Left ventricle myocardium inferior (tissue), 1 donor: Measurements from ENCODE around the gene PNISR. TPM values are rescaled to one million over a fixed set of nuclear protein-coding genes. Genes with fewer than 3 reads are reported as not detected.

Source experiments
- DNase-seq: peaks from one replicate; pipeline ENCODE4 v3.0.0-alpha.2; 2020
- H3K27ac ChIP-seq: fragments of 200-600 bp; replicated peaks from 2 replicates; pipeline ENCODE4 v1.8.0; 2021
- H3K27me3 ChIP-seq: fragments of 200-600 bp; 2 replicates; pipeline ENCODE4 v1.8.0; 2021; ENCODE audit warnings: low read depth
- H3K36me3 ChIP-seq: fragments of 200-600 bp; 2 replicates; pipeline ENCODE4 v1.8.0; 2021
- H3K4me1 ChIP-seq: fragments of 200-600 bp; 2 replicates; pipeline ENCODE4 v1.8.0; 2021
- H3K4me3 ChIP-seq: fragments of 200-600 bp; 2 replicates; pipeline ENCODE4 v1.8.0; 2021; ENCODE audit warnings: mild to moderate bottlenecking, moderate library complexity
- H3K9me3 ChIP-seq: fragments of 200-600 bp; replicated peaks from 2 replicates; pipeline ENCODE4 v1.8.0; 2021
- intact Hi-C: fragments of 100-400 bp; cut with micrococcal nuclease; formaldehyde crosslinking; loops from one replicate; pipeline ENCODE4 v1.11.0; 2022
- total RNA-seq: library from RNA; stranded (reverse); fragmentation: NEBNext Ultra II Directional; extraction: Animal tissue kit (Norgen Biotek cat#: 25700); gene quantifications from one replicate; pipeline ENCODE4 v1.2.1, GENCODE V29; 2021
- TF ChIP-seq, protein P1 (sequence below): fragments of 200-600 bp; IDR thresholded peaks from 2 replicates; pipeline ENCODE4 v1.8.0; 2021; ENCODE audit warnings: antibody characterized with exemption, mild to moderate bottlenecking, borderline replicate concordance
- donor health status: DM: no; HTN: yes; CAD: no; lungs with severe emphysema.

The PNISR gene
- total RNA-seq, 1 donor from 2014 or later, result 52.0 TPM

DNA sequence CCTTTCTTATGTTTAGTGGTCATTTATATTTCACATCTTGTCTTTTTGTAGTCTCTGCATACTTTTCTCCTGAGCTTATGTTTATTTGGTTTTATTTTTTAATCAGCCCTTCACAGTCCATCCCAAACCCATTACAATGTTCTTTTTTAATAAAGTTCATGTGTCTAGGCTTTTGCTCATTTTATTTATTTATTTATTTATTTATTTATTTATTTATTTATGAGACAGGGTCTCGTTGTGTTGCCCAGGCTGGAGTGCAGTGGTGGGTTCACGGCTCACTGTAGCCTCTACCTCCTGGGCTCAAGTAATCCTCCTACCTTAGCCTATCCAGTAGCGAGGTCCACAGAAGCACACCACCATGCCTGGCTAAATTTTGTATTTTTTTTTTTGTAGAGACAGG, 34.2 kb downstream of the PNISR start:
- intact Hi-C loops, result no loop called here
- peaks cover 22% of the 10 kb centered on the region for H3K4me1 ChIP-seq
- no peaks in the 10 kb centered on the region for H3K27me3 ChIP-seq
- TF ChIP-seq, protein P1, sequence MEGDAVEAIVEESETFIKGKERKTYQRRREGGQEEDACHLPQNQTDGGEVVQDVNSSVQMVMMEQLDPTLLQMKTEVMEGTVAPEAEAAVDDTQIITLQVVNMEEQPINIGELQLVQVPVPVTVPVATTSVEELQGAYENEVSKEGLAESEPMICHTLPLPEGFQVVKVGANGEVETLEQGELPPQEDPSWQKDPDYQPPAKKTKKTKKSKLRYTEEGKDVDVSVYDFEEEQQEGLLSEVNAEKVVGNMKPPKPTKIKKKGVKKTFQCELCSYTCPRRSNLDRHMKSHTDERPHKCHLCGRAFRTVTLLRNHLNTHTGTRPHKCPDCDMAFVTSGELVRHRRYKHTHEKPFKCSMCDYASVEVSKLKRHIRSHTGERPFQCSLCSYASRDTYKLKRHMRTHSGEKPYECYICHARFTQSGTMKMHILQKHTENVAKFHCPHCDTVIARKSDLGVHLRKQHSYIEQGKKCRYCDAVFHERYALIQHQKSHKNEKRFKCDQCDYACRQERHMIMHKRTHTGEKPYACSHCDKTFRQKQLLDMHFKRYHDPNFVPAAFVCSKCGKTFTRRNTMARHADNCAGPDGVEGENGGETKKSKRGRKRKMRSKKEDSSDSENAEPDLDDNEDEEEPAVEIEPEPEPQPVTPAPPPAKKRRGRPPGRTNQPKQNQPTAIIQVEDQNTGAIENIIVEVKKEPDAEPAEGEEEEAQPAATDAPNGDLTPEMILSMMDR, result no peak
- H3K27ac ChIP-seq, result no peak overlapping the region
- DNase-seq, result no peak
- H3K4me3 ChIP-seq, result no peak overlapping the region
- no peaks in the 10 kb centered on the region for H3K9me3 ChIP-seq
- no peaks in the 10 kb centered on the region for H3K36me3 ChIP-seq

DNA sequence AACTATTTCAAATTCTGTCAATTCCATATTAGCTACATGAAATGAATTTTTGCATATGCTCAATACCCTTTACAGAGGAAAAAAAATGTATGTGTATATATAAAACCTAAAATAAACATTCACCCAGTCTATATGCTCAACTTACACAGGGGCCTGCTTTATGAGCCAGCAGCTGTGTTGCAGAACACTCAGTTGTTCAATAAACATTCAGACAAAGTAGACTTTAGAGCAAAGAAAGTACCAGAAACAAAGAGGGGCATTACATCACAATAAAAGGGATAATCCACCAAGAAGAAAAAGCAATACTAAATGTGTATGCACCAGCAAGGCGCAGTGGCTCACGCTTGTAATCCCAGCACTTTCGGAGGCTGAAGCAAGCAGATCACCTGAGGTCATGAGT, 40.6 kb downstream of the PNISR start:
- H3K27ac ChIP-seq, result no peak overlapping the region
- intact Hi-C loops, result no loop called here
- DNase-seq, result no peak
- no peaks in the 10 kb centered on the region for H3K9me3 ChIP-seq
- peaks cover 4% of the 10 kb centered on the region for H3K4me1 ChIP-seq
- peaks cover 7% of the 10 kb centered on the region for H3K36me3 ChIP-seq
- H3K27me3 ChIP-seq, result no peaks in the 10 kb centered on the region
- no peak overlapping the region for H3K4me3 ChIP-seq
- TF ChIP-seq, protein P1, result no peak

DNA sequence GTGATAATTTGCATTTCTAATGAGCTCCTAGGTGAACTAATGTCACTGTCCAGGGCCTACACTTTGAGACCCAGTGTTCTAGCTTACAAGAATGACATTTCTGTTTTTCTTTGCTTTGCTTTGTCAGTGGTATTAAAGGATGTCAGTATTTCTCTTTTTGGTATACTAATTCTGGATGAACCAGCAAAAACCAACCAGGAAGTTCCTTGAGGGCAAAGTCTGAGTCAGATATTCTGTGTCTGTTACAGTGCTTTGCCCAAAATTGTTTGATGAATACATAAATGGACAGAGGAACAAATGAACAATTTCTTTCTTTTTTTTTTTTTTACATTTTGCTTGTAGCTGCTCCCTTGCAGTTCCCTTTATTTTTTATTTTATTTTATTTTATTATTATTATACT, 46.5 kb downstream of the PNISR start:
- intact Hi-C loops, result no loop called here
- H3K27ac ChIP-seq, result no peak overlapping the region
- H3K4me1 ChIP-seq, result no peaks in the 10 kb centered on the region
- H3K4me3 ChIP-seq, result no peak overlapping the region
- H3K9me3 ChIP-seq, result no peaks in the 10 kb centered on the region
- DNase-seq, result no peak
- peaks cover 11% of the 10 kb centered on the region for H3K36me3 ChIP-seq
- TF ChIP-seq, protein P1, result no peak
- H3K27me3 ChIP-seq, result no peaks in the 10 kb centered on the region

DNA sequence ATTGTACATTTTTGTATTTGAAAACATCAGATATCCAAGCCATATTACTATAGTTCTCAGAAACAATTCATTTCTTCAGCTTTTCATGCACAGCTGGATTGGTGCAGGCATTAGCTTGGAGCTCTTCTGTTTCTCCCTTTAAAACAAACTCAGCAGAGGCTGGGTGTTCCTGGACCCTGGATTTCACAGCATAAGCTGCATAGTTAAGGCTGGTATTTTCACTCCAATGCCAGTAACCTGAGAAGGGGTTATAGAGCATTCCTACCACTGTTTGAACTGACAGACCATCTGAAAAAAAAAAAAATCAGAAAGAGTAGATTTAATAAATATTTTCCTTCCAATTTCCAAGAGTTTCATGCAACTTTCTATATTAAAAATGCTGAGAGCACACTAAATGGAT, 55.6 kb downstream of the PNISR start:
- intact Hi-C loops, result no loop called here
- Histone ChIP-seq H3K4me3 (no peak overlapping the region), H3K4me1 (no peaks in the 10 kb centered on the region), H3K27me3 (no peaks in the 10 kb centered on the region), H3K27ac (no peak overlapping the region), H3K9me3 (no peaks in the 10 kb centered on the region), H3K36me3 (peaks cover 16% of the 10 kb centered on the region)
- no peak for DNase-seq
- TF ChIP-seq, protein P1, result no peak

DNA sequence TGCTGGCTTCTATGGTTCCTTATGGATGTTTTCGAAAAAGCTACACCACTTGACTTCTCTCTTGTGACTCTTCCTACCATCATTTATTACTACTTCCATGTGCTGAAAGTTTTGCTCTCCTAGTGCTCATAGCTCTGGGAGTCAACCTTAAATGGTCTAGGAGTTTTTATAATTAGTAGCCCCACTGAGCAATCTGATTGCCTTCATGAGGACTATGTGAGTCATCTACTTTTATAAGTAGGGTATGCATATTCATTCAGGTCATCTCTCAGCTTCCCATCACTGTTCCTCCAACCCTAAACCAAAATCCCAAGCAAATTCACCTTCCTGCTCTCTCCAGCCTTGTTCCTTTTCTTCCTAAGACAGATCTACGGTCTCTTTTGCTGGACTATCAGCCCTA, 58.3 kb downstream of the PNISR start:
- Histone ChIP-seq H3K27ac (no peak overlapping the region), H3K27me3 (no peaks in the 10 kb centered on the region), H3K4me1 (no peaks in the 10 kb centered on the region), H3K9me3 (no peaks in the 10 kb centered on the region), H3K36me3 (peaks cover 16% of the 10 kb centered on the region), H3K4me3 (no peak overlapping the region)
- TF ChIP-seq, protein P1, result no peak
- intact Hi-C loops, result no loop called here
- DNase-seq, result no peak

DNA sequence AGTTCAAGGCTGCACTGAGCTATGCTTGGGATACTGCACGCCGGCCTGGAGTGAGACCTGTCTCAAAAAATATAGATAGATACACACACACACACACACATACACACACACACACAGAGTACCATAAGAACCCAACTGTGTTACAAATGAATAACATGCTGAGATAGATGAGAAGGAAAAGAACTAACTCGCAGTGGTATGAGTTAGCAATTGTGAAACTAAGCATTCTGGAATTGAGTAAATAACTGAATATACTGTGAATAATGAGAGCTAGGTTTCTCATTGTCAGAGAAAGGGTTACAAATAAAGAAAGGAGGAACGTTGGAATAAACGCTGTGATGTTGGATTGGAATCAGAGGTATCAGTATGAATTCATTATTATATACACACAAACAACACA, 61.1 kb downstream of the PNISR start:
- H3K4me1 ChIP-seq, result no peaks in the 10 kb centered on the region
- H3K4me3 ChIP-seq, result no peak overlapping the region
- TF ChIP-seq, protein P1, result no peak
- peaks cover 9% of the 10 kb centered on the region for H3K27me3 ChIP-seq
- H3K9me3 ChIP-seq, result no peaks in the 10 kb centered on the region
- peaks cover 6% of the 10 kb centered on the region for H3K36me3 ChIP-seq
- no peak overlapping the region for H3K27ac ChIP-seq
- no peak for DNase-seq
- intact Hi-C loops, result no loop called here
